Left renal cortex interstitium (tissue), 4 donors: ENCODE measurements around the gene THBS3. TPM values are rescaled to one million over a fixed set of nuclear protein-coding genes. Genes with fewer than 3 reads are reported as not detected.
"Not testable (repeated sequence)": the region's sequence is repeated elsewhere in the genome, so short reads cannot be mapped to it uniquely, and the experiment has no call there.

Experiments
- DNase-seq, 4 donors: peaks; one replicate each; pipeline ENCODE4 v3.0.0-alpha.2; 2013; ENCODE audit warnings: low read depth in 4 of 4, low spot score in 2 of 4, missing footprints in 1 of 4
- polyA plus RNA-seq, 4 donors: library from polyadenylated mRNA; unstranded; fragments of 120-200 nt; gene quantifications; one replicate each; pipeline ENCODE4 v1.2.1, GENCODE V29; 2013; ENCODE audit not compliant: insufficient read length in 4 of 4

Gene THBS3
- polyA plus RNA-seq, 4 donors: 26.3 to 54.2 (median 37.5) TPM

DNA sequence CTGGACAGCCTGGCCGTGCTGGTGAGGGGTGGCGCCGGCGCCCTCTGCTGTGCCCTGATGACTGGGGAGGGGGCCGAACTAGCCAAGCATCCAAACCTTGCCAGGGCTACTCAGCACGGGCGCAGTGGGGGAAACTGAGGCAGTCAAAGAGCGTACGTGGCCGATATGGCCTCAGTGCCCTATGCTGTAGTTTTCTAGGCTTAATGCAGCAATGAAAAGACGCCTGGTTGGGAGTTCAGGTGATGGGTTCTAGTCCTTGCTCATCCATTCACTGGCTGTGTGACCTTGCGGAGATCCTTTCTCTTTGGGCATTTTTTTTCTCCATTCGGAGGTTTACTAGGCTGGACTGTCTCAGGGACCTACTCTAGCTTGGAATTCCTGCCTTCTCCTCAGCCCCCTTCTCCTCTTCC, 1.6 kb upstream of the THBS3 start:
- no peak for DNase-seq

DNA sequence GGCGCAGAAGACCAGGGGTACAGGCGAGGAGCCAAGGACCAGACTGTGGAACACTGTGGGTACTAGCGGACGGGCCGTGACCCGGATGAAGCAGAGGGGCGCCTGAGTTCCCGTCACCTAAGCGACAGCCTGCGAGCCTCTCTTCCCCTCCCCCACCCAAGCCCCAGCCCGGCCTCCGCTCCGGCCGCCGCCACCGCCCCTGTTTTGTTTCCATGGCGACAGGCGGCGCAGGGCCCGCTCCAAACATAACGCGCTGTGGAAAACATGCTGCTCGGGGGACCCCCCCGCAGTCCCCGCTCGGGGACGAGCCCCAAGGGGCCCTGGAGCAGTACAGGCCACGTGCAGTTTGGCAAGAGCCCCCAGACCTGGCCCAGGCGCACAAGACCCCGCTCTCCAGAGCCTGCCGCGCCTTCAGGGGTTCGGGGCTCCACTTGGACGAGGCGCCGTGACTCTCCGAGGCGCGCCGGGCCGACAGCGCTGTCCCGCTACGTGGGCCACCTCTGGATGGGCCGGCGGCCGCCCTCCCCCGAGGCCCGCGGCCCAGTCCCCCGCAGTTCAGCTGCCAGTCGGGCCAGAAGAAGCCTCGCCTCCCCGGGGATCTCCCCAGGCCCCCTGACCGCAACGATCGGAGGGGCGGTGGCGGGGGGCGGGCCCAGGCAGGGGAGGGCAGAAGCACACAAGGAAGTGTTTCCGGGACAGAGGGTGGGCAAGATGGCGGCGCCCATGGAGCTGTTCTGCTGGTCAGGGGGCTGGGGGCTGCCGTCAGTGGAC, 1.0 kb upstream of the THBS3 start, which contains the start of gene MTX1:
MTX1 (plus strand) TSS at position 155 of the 771 bp plus-strand sequence; CDS start at position 265, 110 bp downstream.
- peak in 1 of 4 donors; percentile 81 for DNase-seq

DNA sequence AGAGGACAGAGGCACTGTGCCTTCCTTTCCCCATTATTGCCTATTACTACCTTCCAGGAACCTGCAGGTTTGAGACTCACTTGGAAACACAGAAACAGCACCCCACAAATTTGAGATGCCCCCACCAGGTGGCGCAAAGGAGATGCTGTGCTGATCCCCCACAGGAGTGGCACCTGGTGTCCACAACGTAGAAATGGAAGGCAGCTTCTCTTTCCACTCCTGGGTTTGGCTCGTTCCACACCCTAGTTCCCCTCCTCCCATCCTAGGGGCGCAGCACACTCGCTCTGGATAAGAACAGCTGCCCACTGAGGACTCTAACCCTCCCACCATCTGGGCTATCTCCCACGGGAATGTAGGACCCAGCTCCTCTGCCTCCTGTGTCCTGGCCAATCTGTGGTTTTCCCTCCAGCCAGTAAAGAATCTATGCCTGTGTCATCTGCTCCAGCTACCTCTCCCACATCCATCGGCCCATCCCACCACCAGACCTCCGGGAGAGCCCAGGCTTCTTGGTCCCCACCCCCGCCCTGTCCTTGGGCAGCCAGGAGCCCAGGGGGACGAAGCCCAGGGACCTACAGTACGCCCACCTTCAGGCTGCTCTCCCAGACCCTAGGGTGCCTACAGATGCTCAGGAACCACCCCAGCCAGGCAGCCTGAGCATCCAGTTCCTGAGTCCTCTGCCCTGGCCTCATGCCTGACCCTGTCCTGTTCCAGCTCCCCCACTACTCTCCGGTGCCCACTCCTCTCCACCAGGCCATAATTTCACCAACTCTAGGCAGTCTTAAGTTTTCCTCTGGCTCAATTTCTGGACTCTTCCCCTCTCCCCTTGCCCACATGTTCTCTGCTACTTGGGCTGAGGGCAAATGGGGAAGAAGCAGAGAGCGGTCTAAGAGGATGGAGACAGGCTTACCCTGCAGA, 549 bp downstream of the THBS3 start:
- DNase-seq: peak in 1 of 4 donors; percentile 75

DNA sequence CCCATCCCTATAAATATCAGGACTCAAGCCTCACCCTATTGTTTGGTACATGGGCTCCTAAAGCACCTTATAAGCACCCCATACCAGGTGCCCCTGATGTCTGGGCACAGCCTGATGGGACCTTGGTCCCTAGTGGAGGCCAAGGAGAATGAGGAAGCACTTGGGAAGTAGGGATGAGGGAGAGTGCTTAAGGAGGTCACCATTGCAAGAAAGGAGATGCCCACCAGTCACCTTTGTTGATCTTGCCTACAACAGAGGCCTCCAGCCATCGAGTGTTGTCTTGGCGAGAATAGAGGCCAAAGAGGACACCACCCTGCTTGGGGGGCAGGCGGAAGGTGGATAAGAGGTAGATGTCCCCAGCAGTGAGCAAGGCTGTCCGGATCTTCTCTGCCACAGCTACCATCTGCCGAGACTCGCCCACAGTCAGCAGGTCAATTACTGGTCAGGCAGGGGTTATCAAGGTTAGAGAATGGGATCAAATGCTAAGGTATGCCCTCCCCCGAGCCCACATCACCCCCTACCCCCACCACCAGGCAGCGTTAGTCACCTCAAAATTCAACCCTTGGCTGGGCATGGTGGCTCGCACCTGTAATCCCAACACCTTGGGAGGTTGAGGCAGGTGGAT, 1.6 kb downstream of the THBS3 start:
- no peak for DNase-seq

DNA sequence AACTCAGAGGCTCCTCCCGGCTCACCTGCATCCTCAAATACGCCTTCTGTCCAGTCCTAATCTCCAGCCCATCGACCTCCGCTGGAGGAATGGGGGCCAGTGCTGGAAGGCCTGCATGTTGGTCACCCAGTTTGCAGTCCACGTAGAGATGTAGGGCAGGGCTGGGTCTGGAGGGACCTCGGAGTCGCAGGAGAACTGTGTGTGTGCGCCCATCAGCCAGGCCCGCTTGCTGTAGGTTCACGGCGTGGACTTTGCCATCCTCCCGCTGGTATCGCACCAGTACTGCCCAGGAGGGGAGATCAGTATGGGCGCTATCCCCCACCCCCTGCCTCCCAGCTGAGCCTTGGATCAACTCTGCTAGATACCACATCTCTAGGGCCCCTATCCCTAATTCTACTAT, 2.7 kb downstream of the THBS3 start:
- DNase-seq: no peak

DNA sequence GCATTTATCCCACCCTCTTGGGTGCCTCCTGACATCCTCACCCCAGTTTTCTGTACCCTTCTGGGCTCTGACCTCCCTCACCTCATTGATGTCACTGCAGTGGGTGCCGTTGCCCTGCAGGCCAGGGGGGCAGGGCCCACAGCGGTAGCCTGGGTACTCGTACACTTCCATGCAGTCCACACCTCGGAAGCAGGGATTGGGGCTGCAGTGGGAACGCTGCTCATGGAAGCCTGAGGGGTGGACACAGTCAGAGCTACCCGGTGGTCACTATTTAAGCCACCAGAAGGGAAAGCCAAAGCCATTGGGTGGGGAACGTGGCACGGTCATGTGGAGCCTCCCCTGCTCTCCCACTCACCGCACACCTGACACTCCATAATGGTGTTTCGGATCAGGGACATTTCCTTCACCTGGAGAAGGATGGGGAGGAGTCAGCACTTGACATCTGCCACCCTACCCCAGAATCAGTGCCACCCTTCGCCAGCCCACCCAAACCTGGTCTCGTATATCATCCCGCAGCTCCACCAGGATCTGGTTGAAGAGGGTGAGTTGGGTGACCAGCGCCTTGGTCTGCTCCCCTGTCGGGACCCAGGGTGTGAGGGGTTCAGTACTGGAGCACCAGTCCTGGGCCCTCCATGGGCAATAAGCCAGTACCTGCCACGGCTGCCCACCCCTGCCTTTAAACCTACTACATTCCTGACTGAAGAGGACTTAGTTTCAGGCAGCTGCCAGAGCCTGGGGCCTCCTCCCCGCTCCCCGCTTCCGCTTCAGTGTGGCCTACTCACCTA, 4.8 kb downstream of the THBS3 start:
- DNase-seq: no peak

DNA sequence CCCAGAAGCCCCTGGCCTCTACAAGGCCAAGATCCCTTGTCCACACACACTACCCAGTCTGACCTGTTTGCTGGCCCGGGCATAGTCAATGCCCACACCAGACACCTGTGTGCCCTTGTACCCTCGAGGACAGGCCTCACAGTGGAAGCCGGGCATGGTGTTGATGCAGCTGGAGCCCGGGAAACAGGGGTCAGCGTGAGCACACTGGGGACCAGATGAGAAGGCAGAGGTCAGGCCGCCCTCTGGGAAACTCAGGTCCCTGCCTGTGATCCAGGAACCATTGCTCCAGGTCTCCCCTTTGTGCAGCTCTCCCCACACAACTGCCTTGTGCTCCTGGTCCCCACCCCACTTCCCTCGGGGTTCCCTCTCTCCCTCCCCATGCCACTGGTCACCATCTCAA, 5.5 kb downstream of the THBS3 start:
- no peak for DNase-seq

DNA sequence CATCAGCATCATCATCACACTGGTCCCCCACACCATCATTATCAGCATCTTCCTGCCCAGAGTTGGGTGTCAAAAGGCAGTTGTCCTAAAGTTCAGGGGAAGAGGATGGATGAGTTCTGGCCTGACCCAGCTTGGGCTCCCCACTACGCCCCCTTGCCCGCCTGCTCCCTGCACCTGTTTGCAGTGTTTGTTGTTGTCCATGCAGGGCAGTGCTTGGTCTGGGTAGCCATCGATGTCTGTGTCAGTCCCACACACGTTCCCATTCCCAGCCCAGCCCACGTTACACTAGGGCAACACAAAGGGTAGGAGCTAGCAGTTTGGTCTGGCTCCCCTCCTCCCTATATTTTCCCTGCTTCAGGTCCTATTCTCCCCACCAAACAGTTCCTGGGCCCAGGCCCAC, 6.8 kb downstream of the THBS3 start:
- no peak for DNase-seq

DNA sequence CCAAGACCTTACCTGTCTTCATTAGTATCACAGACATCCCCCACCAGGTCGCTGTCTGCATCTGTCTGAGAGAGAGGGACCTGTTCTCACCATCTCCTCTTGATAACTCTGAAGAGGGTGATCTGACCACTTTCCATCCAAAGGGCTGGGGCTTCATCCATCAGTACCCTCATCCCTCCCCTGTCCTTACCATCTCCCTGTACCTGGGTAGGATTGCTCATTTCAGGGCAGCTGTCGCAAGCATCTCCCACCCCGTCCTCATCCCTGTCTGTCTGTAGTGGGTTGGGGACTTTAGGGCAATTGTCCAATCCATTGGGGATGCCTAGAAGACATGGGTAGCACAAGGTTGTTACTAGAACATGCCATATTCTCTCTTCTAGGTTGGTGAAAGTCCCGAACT, 7.9 kb downstream of the THBS3 start:
- no peak for DNase-seq

DNA sequence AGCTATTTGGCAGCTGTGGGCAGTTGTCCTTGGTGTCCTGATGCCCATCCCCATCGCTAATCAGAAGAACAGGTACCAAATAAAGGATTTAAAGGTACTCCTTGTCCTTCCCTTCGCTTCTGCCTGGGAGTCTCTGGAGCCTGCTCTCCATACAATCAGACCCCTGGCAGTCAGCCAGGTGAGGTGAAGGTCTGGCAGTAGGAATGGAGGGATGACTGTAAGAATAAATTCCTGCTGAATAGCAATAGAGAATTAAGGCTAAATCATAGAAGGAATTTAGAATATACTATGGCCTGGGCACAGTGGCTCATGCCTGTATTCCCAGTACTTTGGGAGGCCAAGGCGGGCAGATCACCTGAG, 9.2 kb downstream of the THBS3 start:
- DNase-seq: no peak

DNA sequence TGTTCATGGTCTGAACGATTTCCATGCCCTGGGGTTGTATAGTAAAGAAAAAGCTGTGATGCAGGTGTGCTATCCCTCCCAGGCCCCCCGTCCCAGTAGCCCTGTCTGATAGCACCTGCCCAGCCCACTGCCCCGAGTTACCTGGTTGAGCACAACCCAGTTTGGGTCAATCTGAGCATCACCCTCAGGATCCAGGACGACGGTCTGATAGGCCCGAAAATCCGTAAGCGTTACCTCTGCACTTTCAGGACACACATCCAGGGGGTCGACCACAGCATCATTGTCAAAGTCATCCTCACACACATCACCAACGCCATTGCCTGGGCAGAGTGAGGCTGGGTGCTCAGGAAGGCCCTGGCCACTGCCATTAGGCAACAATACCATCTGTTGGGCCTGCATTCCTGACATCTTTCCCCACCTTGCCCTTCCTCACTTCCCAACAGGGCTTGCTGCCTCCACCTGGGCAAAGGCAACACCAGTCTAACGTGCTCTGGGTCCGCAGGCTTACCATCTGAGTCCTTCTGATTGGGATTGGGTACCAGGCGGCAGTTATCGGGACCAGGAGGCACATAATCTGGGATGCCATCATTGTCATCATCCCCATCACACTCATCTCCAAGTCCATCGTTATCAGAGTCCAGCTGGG, 9.7 kb downstream of the THBS3 start:
- DNase-seq: no peak

DNA sequence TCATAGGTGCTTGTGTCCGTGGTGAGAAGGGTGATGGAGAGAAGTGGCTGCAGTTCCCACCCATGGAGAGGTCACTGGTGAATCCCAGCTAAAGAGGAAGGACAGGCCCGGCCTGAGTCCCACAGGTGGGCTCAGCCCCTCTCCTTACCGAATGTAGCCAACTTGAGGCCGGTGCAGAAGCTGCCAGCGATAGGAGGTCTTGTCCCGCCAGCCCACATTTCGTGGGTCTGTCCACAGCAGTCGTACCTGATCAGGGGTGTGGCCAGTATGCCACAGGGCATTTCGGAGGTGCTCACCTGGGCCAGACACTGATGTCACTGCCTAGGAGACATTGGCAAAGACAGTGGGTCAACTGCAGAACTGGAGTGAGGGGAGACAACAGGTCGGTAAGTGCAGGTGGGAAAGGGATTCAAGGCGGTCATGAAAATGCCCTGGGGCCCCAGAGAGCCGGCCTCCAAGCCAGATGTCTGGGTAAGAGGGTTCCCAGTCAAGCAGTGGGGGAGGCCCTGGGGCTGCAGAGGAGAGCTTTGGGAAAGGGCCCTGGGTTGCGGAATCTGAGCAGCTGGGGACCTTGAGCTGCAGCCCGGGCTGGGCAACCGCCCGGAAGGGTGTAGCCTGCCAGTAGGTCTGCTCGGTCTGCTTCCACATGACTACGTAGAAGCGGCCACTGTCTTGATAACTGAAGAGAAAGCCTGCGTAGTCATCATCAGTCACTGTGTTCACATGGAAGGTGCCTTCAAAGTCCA, 10.6 kb downstream of the THBS3 start:
- DNase-seq: no peak

DNA sequence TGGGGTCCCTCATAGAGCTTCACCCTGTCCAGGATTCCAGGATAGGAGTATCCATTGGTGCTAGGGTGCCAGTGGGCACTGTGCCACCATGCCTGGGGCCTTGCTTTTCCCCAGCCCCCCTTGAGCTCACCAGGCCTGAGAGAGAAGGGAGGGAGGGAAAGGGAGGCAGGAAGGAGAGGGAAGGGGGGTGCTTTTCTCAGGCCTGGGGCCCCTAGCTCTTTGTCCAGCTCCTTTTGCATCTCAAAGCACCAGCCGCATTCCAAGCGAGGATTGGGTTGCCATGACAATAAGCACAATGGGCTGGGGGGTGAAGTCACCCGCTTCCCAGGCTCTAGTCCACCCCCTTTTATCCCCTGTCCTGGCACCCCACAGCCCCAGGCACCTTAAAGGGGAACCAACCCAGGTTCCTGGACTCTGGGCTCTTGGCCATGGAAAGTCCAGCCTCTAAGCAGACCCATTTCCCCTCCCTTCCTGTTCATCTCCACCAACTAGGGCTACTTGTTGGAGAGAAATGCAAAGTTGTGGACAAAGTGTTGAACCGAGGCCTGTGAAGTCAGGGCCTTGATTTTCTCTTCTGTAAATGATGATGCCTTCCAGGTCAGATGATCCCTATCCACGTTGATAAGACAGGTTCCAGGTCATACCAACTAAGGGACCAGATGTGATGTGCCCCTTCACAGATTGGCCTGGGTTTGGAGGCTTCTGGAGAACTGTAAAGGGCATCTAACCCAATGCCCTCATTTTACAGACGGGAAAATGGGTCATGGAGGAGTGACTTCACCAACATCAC, 11.4 kb downstream of the THBS3 start:
- DNase-seq: no peak

DNA sequence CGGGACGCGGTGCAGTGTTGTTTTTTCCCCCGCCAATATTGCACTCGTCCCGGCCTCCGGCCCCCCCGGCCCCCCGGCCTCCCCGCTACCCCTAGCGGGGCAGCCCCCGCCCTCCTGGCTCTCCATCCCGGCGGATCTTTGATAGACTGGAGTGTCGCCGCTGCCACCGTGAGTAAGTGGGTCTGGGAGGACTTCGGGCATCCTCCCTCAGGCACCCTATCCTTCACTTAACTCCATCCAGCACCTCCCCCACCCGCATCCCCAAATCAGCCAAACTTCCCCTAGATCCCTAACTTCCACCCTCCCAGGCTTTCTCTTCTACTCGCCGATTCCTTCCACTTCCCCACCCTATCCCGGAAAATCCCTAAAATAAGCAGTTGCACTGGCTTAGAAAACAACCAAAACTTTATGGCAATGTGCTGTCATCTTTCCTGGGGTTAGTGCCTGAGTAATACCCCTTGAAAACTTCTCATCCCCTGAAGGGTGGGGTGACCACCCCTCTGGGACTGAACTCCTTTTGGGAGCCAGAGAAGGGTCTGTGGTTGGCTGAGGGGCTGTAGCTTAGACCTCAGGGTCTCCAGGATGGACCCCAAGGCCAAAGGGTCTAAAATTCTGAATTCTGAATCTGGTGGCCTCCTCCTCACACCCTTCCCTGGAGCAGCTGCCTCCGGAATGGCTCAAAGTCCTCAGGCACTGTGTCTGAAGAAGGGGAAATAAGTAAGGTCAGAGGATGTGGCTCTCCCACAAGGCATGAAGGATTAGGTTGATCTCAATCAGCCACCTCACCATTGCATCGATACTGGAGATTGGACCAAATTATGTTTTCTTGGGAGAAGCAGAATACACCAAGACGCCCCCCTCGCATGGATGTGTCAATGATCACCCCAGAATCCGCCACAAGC, 12.2 kb downstream of the THBS3 start:
- no peak for DNase-seq

DNA sequence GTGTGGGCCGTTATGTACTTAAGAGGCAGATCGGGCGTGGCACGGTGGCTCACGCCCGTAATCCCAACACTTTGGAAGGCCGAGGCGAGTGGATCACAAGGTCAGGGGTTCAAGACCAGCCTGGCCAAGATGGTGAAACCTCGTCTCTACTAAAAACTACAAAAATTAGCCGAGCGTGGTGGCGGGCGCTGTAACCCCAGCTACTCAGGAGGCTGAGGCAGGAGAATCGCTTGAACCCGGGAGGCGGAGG, 13.8 kb downstream of the THBS3 start:
- DNase-seq: not testable (repeated sequence)

DNA sequence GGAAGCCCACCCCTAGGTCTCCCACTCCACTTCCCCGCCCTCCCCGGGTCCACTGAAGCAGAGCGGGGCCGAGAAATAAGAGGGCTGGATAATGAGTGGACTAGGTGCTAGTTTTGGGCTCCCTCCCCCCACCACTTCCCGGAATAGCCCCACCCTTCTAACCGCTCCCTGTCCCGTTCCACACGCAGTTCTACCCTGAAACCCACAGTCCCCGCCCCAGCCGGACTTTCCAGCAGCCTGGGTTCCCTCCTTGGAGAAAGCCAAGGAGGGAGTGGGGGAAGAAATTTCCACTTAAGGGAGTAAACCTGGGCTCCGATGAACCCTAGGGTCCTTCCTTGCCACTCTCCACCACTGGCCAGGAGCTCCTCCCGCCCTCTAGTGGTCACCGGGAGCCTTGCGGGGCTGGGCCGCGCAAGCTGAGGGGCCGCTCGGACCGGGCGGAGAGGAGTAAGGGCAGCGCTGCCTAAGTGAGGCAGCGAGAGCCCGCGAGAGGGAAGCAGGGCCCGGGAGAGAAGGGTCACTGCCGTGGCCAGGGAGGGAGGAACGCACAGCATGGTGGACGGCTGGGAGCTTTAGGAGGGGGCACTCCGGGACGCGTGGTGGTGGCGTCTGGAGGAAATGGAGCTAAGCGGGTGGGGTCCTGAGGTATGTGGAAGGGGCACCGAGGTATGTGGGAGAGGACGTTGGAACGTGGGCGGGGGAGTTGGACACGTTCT, 14.3 kb downstream of the THBS3 start:
- DNase-seq: peak in 1 of 4 donors; percentile 83
